Measurements from ENCODE around the gene KAT7.
"Not testable (repeated sequence)": the region's sequence is repeated elsewhere in the genome, so short reads cannot be mapped to it uniquely, and the experiment has no call there.

Gene KAT7

GRCh38 chr17:49814781-49815529, 26.5 kb downstream of the KAT7 start:
- DNase-seq: no peak

DNA sequence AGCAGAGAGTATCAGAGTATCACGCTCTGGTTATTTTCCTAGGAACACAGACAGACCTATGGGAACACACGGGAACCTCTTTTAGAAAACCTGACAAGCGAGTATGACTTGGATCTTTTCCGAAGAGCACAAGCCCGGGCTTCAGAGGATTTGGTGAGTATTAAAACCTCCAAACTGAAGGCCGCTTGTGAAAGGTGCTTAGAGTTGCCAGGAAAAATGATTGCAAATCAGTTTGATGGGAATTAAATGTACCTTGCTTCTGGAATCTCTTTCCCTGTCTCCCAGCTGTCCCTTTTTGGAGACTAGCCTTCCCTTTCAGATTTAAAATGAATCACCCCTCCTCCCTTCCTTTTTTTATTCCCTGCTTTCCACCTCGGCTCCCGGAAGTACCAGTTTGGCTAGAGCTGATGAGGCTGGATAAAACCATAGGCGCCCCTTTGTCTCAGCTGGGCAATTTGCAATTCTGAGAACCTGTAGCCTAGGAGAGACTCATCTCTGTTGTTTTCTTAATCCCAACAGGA, 27.3 kb downstream of the KAT7 start:
- no peak for DNase-seq

GRCh38 chr17:49817993-49818392, 29.5 kb downstream of the KAT7 start:
- DNase-seq: no peak

GRCh38 chr17:49819138-49819537, 30.7 kb downstream of the KAT7 start:
- no peak for DNase-seq

DNA sequence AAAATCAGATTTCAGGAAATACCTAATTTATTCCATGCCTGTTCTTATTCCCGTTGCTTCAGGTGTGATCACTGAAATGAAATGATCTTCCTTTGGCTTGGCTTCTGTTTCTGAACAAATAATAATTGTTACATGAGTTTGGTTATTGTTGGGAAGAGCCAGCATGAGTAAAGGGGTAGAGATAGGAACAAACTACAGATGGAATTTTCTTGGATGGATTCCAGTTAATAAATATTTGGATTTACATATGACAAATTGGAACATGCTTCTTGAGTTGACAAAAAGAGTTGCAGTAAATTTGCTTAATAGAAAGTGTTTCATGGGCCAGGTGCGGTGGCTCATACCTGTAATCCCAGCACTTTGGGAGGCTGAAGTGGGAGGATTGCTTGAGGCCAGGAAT, 31.2 kb downstream of the KAT7 start:
- DNase-seq: no peak

GRCh38 chr17:49820773-49821172, 32.3 kb downstream of the KAT7 start:
- no peak for DNase-seq

- DNase-seq: no peak
These were observed 33.0 kb downstream of the KAT7 start for GRCh38 chr17:49821466-49821865.

DNA sequence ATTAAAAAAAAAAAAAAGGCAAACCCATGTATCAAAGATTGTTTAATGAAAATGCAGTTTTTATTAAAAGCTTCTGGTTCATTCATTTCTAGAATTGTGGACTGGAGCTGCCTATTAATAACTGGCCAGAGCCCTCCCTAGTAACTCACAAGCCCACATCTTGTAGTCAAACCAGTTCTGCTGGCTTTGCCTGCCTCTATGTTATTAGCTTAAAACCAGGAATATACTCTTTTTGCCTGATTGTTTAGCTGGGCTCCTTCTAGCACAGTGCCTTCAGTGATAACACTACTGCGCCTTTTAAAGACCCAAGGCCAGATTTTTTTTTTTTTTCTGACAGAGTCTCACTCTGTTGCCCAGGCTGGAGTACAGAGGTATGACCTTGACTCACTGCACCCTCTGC, 33.4 kb downstream of the KAT7 start:
- DNase-seq: no peak

DNA sequence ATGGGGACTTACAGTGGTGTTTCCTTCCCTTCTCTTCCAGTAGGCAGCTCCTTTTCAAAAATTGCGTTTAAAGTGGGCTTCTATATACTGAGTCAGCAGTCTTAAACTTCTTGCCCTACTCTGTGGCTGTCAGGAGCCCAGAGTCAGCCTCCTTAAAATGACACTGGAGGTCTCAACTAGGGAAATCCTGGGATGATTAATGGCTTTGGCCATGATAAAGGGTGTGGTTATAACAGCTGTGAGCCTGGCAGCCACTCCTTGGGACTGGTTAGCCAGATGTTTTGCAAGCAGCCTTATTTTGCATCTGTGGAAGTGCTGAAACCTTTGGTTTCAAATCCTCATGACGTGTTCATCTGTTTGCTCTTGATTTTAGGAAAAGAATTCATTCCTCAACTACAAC, 34.3 kb downstream of the KAT7 start:
- DNase-seq: no peak

DNA sequence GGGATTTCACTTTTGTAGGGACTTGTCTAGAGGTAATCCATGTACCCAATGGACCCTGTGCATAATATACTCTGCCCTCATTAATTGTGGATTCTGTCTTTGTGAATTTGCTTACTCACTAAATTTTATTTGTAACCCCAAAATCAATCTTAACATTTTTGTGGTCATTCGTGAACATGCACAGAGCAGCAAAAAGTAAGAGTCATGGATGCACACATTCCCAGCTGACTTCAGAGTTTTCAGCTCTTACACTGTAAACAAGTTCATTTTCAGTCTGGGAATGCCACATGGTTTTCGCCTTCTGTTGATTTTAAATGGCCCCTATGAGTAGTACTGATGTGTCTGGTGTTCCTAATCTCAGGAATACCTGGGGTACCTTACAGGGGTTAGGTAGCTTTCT, 35.1 kb downstream of the KAT7 start:
- no peak for DNase-seq

- DNase-seq: no peak
These were observed 37.2 kb downstream of the KAT7 start for GRCh38 chr17:49825645-49826044.

DNA sequence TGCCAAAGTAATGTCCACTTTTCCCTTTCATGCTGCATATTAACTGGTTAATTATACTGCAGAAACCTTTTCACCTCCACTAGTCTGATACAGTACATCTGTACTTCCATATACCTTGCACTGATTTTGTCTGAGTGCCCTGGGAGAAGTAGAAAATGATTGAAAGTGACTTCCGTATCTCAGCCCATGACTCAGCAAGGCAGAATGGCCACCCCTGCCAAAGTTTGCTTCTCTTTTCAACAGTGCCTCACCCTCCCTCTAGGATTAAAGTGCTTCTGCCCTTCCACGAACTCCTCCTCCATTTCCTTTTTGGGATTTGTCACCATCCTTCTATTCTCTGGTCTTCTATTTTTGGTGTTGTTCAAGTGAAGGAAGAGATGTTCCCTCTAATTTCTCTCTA, 39.8 kb downstream of the KAT7 start:
- not testable (repeated sequence) for DNase-seq

DNA sequence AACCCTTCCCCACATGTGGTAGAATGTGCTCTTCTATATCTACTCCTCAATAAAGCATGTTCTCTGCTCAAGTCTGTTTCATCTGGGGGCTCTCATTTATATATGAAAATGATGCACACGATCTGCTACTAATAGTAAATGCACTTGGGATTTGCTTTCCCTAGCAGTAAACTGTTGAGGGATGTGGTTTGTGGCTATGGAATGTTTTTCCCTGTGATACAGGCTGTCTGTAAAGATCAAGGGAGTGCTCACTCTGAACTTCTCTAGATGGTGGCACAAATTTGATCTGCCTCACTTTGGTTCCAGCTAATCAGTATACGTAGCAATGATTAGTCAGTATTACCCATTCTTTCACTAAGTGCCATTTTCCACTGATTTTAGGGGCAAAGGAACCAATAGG, 40.5 kb downstream of the KAT7 start:
- DNase-seq: no peak

- DNase-seq: no peak
These were observed 42.1 kb downstream of the KAT7 start for GRCh38 chr17:49830605-49831004.

DNA sequence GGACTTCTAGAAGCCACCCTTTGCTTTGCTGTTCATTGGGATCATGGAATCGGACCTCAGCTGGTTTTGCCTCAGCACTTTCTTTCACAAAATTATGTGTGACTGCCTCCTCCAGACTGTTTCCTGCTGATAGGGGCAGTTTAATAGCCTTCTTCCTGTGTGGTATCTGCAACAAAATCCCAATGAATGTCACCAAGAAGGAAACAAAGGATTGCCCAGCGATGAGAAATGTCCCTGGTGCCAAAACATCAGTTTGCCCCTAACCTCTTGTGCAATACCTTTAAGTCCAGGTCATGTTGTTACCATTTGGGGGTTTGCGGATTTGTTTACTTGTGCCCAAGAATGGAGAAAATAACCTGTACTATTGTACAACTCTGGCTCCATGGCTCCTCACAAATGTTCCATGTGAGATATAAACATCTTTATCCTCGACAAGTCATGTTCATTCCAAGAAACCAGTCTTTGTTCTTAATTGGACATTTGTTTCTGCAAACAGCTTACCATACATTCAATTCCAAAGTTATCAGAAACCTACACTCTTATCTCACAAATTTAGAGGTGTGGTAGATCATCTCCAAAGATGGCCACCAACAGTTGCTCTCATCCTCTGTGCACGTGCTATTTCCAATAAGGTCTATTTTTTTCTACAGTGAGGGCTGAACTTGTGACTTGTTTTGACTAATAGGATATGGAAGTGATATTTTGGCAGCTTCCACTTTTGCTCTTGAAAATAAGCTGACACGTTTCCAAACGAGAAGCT, 44.5 kb downstream of the KAT7 start:
- DNase-seq: no peak

- no peak for DNase-seq
These were observed 45.8 kb downstream of the KAT7 start for GRCh38 chr17:49834118-49834743.

DNA sequence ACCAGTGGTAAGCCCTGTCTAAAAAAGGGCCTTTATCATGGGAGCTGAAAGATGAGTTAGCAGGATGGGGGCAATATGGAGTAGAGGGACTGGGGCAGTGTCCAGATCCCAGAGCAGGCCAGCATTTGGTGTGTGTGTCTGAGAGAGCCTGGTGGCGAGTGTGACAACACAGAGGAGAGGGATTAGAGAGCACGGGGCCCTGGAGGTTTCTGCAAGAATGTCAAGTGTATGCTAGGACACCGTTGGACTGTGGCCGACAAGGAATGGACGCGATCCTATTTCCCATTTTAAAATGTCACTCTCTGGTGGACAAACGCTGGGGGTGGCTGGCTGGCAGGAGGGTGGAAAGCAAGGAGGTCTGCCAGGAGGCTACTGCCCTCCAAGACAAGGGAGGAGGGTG, 47.0 kb downstream of the KAT7 start:
- DNase-seq: no peak

- DNase-seq: no peak
These were observed 47.9 kb downstream of the KAT7 start for GRCh38 chr17:49836111-49837030.

DNA sequence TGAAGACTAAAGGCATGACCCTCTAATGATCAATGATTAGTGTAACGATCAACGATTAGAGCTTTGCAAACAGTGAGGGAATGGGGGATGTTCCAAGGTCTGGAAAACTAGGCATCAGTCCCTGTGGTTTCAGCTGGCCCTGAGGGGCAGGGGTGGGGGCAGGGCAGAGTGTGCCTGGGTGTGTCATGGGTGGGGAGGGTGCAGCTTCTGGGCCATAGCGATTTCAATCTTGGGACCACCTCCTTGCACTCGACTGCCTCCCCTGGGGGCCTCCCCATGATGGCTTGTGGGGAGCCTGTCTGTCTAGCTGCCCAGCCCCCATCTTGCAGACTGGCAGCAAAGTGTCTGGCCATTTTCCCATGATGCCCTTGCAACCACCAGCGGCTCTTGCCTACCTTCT, 51.0 kb downstream of the KAT7 start:
- no peak for DNase-seq

DNA sequence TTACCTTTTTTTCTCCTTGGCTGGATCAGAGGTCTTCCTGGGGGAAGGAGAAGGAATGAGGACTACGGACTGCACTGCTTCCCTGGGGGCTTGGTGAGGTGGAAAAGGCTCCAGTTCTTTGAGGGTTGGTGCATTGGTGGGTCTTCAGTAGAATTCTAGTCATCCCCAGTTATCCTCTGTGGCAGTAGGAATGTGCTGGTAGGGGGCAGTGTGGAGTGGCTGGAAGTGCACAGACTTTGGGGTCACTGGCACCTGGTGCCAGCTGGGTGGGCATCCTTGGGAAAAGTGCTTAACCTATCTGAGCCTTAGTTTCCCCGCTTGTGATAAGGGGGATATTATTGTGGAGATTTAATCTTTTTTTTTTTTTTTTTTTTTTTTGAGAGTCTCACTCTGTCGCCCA, 53.1 kb downstream of the KAT7 start:
- no peak for DNase-seq

- DNase-seq: no peak
These were observed 53.9 kb downstream of the KAT7 start for GRCh38 chr17:49842371-49842770.

DNA sequence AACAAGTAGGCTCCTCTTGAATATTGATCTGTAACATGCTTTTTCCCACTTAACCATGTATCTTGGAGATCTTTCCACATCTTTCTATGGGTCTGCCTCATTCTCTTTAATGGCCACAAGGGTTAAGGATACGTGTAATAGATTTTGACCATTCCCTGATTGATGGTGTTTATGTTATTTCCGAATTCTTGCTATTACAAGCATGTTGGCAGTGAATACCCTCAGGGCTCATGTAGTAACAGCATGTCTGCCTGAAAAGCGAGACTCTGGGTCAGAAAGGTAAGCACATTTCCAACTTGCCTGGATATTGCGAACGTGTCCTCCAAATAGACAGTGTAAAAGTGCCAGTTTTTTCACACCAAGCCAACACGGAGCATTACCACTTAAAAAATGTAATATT, 54.4 kb downstream of the KAT7 start:
- DNase-seq: no peak
